ENCODE data around the gene WDR38.

WDR38 gene

DNA sequence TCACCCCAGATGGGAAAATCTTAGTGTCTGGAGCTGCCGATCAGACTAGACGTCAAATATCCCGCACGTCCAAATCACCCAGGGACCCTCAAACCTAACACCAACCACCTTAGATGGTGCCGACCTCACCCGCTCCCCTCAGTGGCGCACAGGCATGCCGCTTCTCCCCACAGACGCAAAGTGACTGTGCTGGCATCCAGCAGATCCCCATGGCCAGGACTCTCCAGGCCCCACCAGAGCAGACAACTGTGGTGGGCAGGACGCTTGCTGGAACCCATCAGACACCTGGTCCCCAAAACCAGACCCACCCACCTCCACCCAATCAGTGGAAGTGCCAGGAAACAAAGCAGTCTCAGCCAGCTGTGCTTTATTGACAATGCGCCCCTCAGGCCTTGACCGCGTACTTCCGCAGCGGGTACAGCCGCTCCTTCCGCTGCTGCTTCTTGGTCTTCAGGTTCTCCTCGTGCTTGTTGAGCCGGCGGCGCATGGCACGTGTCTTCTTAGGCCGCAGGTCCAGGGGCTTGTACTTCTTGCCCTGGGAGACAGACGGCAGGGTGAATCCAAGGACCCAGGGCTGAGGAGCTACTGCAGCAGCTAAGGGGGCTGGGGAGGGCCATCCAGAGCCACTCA lies 4.4 kb downstream of the WDR38 start:
- DNase-seq (ENCODE audit: low read depth in 1 of 2, low spot score in 1 of 2) = no peak

DNA sequence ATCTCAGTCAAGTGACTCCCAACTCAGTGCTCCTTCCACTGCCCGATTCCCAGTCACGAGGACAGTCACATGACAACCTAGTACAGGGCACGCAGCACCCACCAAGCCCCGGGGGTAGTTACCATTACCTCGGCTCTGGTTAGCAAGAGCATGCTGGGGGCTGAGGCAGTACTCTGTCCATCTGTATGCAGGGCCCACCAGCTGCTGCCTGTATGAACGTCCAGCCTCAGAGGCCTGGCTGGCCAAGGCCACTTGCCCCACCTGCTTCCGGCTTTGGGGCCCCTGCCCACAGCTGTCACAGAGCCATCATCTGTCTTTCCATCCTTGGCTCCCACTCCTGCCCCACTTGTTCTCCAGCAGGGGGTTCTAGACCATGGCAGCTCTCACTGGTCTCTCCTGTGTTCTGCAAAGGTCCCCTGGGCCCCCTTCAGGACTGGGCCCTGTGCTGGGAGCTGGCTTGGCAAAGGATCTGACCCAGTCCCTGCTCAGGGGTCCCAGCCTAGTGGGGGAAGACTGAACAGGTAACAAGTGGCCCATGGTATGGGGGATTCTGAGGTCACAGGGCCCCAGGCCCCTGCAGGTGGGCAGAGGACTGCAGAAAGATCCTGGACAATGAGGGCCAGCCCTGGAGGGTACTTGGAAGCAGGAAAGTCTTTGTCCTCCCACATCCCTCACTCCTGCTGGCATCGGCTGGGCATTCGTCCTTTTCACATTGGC lies 5.2 kb downstream of the WDR38 start:
- DNase-seq (ENCODE audit: low read depth in 1 of 2, low spot score in 1 of 2) = no peak

DNA sequence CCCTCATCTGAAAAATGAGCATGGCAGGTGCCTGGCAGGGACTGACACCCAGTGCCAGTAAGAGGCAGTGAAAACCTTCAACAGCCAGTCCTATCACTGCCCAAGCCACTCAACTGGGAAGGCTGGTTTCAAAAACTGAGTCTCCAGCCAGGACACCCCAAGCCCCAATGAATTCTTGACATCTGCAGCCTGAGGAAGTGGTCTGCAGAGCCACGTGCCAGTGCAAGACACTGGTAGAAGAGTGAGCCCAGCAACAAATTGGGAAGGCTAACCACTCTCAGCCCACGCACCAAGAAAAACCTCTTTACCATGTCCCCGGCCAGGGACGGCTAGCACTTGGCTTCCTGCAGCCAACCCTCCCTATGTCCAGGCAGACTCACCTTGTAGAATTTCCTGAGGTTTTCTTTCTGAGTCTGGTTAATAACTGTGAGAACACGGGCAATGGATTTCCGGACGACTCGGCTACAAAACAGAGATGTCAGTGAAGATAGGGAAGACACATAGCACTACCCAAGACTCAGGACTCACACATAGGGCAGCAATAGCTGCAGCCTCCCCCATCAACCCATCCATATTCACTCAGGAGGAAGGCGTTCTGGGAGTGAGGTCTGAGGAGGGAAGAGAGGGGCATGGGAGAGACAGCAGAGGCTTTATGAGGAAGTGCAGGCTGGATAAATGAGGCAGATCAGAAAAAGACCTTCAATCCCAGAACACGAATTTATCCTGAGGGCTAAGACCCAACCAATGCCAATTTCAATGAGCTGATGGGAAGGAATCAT lies 6.7 kb downstream of the WDR38 start:
- DNase-seq (ENCODE audit: low read depth in 1 of 2, low spot score in 1 of 2) = no peak

GRCh38 chr9:124860582-124861341 lies 7.5 kb downstream of the WDR38 start:
- DNase-seq (ENCODE audit: low read depth in 1 of 2, low spot score in 1 of 2) = no peak

DNA sequence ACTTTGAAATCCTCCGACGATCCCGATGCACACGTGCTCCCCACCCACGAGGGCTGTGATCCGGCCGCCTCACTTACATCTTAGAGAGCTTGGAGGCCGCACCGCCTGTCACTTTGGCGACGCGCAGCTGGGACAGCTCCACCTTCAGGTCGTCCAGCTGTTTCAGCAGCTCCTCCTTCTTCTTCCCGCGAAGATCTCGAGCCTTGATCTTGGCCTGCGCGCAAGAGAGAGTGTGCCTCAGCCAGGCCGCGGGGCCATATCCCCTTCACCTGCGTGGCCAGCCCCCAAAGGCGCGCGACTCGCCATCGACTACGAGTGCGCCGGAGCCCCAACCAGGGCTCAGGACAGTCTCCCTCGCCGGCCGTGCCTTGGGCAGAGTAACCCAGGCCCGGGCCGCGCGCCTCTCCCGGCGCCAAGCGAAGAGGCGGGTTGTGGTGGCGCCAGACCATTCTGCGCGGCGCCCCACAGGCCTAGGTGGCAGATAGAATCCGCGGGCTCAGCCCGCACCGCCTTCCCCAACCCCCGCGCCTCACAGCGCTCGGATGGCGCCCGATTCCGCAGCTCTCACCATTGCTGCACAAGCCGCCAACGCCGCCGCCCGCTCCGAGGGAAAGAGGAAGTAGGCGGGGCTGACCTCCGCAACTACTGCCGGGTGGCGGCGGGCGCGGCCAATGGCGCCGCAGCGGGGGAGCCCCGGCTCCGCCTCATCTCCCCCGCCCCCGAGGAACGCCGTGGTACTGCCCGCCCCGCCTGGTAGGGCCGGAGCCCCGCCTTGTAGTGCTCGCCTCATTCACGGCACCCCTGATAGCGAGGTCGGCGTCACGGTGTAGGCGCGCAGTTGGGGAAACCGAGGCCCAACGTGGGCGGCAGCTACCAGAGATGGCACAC lies 8.3 kb downstream of the WDR38 start, which contains the start of the genes ARPC5L and RPL35:
Gene ARPC5L, plus strand, starts transcription at position 789 of the 888 bp plus-strand sequence. CDS start 7,161 bp downstream, outside the sequence.
Gene RPL35, minus strand, starts transcription at position 616 of the 888 bp plus-strand sequence. Its CDS starts 45 bp downstream, at position 571.
- peak; percentile 91 to 94 for DNase-seq (ENCODE audit: low read depth in 1 of 2, low spot score in 1 of 2)

DNA sequence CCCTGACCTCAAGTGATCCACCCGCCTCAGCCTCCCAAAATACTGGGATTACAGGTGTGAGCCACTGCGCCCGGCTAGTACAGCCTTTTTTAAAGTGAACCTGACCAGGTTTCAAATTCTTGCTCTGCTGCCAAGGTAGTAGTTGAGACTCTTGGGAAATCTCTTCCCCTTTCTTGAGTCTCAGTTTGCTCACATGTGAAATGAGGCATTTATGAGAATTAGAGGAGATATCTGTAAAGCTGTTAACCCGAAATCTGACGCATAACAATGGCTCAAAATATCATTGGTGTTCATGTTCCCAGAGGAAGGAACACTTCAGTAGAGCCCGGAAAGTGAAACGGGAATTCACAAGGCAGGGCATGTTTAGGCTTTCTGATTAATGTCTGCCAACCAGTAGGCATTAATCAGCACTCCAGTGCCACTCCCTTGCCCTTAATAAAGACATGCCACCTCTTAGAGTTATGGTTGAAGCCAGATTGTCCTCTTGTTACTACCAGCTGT lies 10.2 kb downstream of the WDR38 start:
- DNase-seq (ENCODE audit: low read depth in 1 of 2, low spot score in 1 of 2) = no peak

GRCh38 chr9:124868511-124869465 lies 15.5 kb downstream of the WDR38 start:
- peak; percentile 86 to 91 for DNase-seq (ENCODE audit: low read depth in 1 of 2, low spot score in 1 of 2)

- peak in 1 of 2 donors; percentile 44 for DNase-seq (ENCODE audit: low read depth in 1 of 2, low spot score in 1 of 2)
Observed at GRCh38 chr9:124869466-124869985, 16.3 kb downstream of the WDR38 start.

DNA sequence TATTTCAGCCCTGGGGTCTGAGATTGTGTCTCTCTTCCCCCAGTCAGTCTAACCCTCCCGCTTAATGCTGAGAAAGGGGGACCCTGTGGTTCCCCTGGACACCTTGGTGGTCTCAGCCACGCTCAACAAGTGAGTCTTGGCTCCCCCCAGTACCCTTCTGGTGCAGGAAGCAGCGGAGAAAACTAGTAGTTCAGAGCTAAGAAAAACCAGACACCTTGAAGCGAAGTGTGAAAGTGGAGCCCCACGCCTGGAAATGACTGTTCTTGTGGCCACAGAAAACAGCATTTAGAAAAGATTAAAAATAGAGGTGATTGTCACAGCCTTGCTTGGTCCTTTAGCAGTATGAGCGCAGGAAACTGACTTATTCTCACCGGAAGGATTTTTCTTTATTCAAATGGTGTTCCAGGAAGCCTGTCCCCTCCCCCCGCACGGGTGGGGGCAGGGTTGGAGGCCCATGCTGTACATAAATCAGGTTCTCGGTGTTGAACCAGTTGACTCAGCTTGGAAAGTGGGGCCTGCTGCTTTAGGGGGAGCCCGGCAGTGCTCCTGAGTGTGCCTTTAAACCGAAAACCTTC lies 16.8 kb downstream of the WDR38 start:
- peak; percentile 80 to 86 for DNase-seq (ENCODE audit: low read depth in 1 of 2, low spot score in 1 of 2)

GRCh38 chr9:124870723-124871122 lies 17.5 kb downstream of the WDR38 start:
- no peak for DNase-seq (ENCODE audit: low read depth in 1 of 2, low spot score in 1 of 2)

DNA sequence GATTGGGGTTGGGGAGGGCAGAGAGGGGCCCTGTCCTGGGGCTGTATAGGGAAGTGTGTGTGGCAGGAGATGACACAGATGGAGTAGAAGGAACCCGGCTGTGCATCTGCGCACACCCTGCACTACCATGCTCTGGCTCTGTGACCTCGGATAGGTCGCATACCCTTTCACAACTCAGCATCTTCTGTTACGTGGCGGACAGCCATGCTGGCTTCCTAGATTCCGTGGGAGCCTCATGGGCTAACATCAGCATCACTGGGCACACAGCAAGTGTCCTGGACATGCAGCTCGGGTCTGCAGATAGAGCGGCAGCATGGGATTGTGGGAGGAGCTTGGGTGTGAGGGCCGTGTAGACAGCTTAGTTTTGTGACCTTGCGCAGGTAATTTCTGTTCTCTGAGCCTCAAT lies 17.9 kb downstream of the WDR38 start:
- DNase-seq (ENCODE audit: low read depth in 1 of 2, low spot score in 1 of 2) = no peak

- DNase-seq (ENCODE audit: low read depth in 1 of 2, low spot score in 1 of 2) = no peak
Observed at GRCh38 chr9:124873664-124874063, 20.4 kb downstream of the WDR38 start.

GRCh38 chr9:124875501-124875900 lies 22.2 kb downstream of the WDR38 start:
- no peak for DNase-seq (ENCODE audit: low read depth in 1 of 2, low spot score in 1 of 2)

GRCh38 chr9:124877021-124877782 lies 23.9 kb downstream of the WDR38 start:
- no peak for DNase-seq (ENCODE audit: low read depth in 1 of 2, low spot score in 1 of 2)

DNA sequence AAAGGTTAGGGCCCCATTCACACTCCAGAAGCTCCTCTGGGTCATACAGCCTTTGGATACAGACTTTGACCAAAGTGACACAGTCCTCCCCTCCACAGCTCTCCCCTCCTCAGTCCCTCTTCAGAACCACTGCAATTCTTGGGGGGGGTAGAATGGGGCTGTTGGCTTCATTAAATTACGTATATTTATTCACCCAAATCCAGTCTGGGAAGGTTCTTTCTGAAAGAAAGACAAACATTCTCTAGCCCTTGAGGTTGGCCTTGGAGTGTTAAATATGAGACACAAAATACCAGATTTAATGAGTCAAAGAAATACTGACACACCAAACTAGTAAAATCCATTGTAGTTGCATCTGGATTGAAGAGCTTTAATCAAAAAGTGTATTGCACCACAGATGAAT lies 24.8 kb downstream of the WDR38 start:
- DNase-seq (ENCODE audit: low read depth in 1 of 2, low spot score in 1 of 2) = no peak

- no peak for DNase-seq (ENCODE audit: low read depth in 1 of 2, low spot score in 1 of 2)
Observed at GRCh38 chr9:124878518-124878917, 25.3 kb downstream of the WDR38 start.

DNA sequence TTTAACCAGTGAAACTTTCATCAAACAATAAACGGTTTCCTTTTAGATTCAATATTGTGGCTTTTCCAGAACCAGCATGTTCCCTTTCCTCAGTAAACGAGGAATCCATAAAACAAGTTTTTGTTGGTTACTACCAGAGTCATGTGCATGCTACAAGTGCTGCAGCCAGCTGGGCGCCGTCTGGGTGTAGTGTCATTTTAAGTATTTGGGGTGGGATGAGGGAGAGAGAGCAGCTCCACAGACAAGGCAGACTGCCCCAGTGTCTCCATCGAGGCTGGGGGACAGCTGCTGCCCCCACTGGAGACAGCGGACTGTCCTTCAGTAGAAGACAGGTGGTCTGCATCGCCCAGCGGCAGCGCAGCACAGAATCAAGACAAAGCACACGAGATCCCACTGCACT lies 26.0 kb downstream of the WDR38 start:
- DNase-seq (ENCODE audit: low read depth in 1 of 2, low spot score in 1 of 2) = no peak

Measured in activated CD4-positive, alpha-beta T cell treated with anti-CD3 and anti-CD28 coated beads, Interleukin-2, amount 50 U/mL, for 24 hours (primary cell).